Activated CD8-positive, alpha-beta T cell treated with anti-CD3 and anti-CD28 coated beads for 36 hours (primary cell): ENCODE results near the gene IGFBPL1. TPM values are rescaled to one million over a fixed set of nuclear protein-coding genes. Genes with fewer than 3 reads are reported as not detected.

Experiments
- ATAC-seq: fragments of 200-7000 bp; cut with Tn5 transposase; one replicate; pipeline ENCODE4 v1.10.0; 2021; ENCODE audit warnings: mild to moderate bottlenecking, moderate library complexity
- CTCF ChIA-PET: fragments of 350-600 bp; sonication (Branson Sonifier 250); formaldehyde crosslinking; loops from one replicate; lab custom pipeline; 2021; ENCODE audit warnings: antibody characterized with exemption; lab: Charles Lee
- POLR2A ChIA-PET: fragments of 350-600 bp; sonication (Branson Sonifier 250); formaldehyde crosslinking; loops from one replicate; lab custom pipeline; 2021; ENCODE audit warnings: antibody characterized with exemption; lab: Charles Lee
- DNase-seq: peaks from one replicate; pipeline ENCODE4 v3.0.0-alpha.2; 2020
- H3K27ac Mint-ChIP-seq: one replicate; pipeline ENCODE4 v1.8.0; 2021; ENCODE audit warnings: mild to moderate bottlenecking, mixed read lengths
- H3K27me3 Mint-ChIP-seq: one replicate; pipeline ENCODE4 v1.8.0; 2021; ENCODE audit warnings: mixed read lengths
- H3K36me3 Mint-ChIP-seq: one replicate; pipeline ENCODE4 v1.8.0; 2021; ENCODE audit warnings: low read depth, mixed read lengths
- H3K4me1 Mint-ChIP-seq: one replicate; pipeline ENCODE4 v1.8.0; 2021; ENCODE audit warnings: low read depth, mixed read lengths
- H3K4me3 Mint-ChIP-seq: one replicate; pipeline ENCODE4 v1.8.0; 2021; ENCODE audit warnings: mild to moderate bottlenecking, moderate library complexity, mixed read lengths
- H3K9me3 Mint-ChIP-seq: one replicate; pipeline ENCODE4 v1.8.0; 2021; ENCODE audit warnings: mixed read lengths
- intact Hi-C: fragments of 100-400 bp; cut with micrococcal nuclease; formaldehyde crosslinking; loops from one replicate; pipeline ENCODE4 v1.10.0; 2022
- total RNA-seq, 2 experiments: library from RNA; stranded (reverse); gene quantifications; one replicate each; pipeline ENCODE4 v1.2.3, GENCODE V29; 2021
- TF ChIP-seq, protein P1 (sequence below): fragments of 200-600 bp; IDR thresholded peaks from one replicate; pipeline ENCODE4 v1.8.0; 2022; ENCODE audit warnings: antibody characterized with exemption, mild to moderate bottlenecking

IGFBPL1 gene
- total RNA-seq, 2 experiments from 2014 or later, result not detected

DNA sequence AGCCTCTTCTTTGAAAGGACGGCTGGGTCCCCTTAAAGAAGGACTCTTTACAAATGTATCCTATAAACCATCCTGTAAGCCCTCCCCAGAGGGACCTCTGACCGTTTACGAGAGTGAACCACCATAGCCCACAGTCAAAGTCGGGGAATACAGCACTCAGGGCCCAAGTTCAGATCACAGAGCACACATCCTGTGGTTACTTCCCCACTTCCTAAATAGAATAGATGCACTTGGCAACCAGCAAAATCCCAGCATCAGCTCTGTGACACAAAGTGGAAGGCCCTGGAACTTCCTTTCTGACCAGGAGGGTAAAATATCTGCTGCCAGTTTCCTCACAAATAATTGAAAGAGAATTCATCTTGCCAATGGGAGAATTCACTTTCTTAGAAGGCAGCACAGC is 6.9 kb upstream of the IGFBPL1 start:
- no peaks in the 10 kb centered on the region for H3K4me1 Mint-ChIP-seq
- CTCF ChIA-PET, result interaction anchor here (3.5 kb wide), 1 partner anchor 13 kb away, joined by 18 read pairs; no protein-coding TSS in a partner anchor
- no peak overlapping the region for H3K4me3 Mint-ChIP-seq

DNA sequence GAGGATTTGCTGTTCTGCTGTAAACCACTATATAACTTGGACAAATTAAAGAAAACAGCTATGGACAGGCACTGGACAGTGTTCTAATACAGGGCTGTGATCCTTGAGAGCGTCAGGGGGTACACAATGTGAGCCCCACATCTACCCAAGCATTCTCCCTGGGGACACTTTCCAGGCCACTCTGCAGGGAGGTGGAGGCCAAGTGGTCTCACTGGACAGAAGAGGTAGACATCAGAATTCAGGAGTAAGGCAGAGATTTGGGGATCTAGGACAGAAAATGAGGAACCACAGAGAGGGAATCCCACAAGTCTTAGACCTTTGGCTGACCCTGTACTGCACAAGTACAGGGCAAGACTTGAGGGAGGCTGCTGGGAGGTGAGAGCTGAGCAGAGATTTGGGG is 3.8 kb upstream of the IGFBPL1 start:
- CTCF ChIA-PET, result no interaction called here
- ATAC-seq (no peak), DNase-seq (no peak)
- Mint-ChIP-seq H3K36me3 (no peaks in the 10 kb centered on the region), H3K4me3 (no peak overlapping the region), H3K27me3 (peaks cover 30% of the 10 kb centered on the region), H3K4me1 (no peaks in the 10 kb centered on the region), H3K27ac (no peak overlapping the region), H3K9me3 (no peaks in the 10 kb centered on the region)
- intact Hi-C loops, result no loop called here
- POLR2A ChIA-PET, result no interaction called here
- TF ChIP-seq, protein P1, sequence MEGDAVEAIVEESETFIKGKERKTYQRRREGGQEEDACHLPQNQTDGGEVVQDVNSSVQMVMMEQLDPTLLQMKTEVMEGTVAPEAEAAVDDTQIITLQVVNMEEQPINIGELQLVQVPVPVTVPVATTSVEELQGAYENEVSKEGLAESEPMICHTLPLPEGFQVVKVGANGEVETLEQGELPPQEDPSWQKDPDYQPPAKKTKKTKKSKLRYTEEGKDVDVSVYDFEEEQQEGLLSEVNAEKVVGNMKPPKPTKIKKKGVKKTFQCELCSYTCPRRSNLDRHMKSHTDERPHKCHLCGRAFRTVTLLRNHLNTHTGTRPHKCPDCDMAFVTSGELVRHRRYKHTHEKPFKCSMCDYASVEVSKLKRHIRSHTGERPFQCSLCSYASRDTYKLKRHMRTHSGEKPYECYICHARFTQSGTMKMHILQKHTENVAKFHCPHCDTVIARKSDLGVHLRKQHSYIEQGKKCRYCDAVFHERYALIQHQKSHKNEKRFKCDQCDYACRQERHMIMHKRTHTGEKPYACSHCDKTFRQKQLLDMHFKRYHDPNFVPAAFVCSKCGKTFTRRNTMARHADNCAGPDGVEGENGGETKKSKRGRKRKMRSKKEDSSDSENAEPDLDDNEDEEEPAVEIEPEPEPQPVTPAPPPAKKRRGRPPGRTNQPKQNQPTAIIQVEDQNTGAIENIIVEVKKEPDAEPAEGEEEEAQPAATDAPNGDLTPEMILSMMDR, result no peak

More for the DNA sequence above, 6.9 kb upstream of the IGFBPL1 start:
- H3K27ac Mint-ChIP-seq, result no peak overlapping the region
- H3K36me3 Mint-ChIP-seq, result no peaks in the 10 kb centered on the region
- TF ChIP-seq, protein P1, result no peak
- DNase-seq, result no peak
- ATAC-seq, result no peak
- POLR2A ChIA-PET, result no interaction called here
- no peaks in the 10 kb centered on the region for H3K9me3 Mint-ChIP-seq
- peaks cover 13% of the 10 kb centered on the region for H3K27me3 Mint-ChIP-seq
- intact Hi-C loops, result no loop called here

DNA sequence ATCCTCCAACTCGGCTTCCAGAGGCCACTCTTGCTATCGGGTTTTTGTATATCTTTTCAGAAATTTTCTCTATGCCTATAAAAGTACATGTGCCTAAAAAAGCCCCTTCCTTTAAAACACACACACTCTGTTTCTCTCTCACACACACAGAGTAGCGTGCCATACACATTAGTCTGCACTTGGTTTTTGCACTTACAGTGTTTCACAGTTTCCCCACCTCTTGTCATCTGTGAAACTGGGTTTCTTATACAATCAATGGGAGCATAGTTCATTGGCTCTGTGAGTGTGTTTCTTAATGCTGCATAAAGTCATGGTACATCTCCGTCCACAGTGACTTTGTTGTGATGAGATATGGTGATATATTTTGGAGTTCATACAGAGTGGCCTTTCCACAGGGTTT is 664 bp upstream of the IGFBPL1 start:
- ATAC-seq (no peak), DNase-seq (no peak)
- H3K36me3 Mint-ChIP-seq, result no peaks in the 10 kb centered on the region
- H3K27ac Mint-ChIP-seq, result no peak overlapping the region
- ChIA-PET POLR2A (no interaction called here), CTCF (interaction anchor here (1.1 kb wide), 1 partner anchor 8 kb away, joined by 3 read pairs; no protein-coding TSS in a partner anchor)
- no peaks in the 10 kb centered on the region for H3K4me1 Mint-ChIP-seq
- peaks cover 39% of the 10 kb centered on the region for H3K27me3 Mint-ChIP-seq
- intact Hi-C loops, result no loop called here
- TF ChIP-seq, protein P1, result no peak
- H3K9me3 Mint-ChIP-seq, result no peaks in the 10 kb centered on the region
- no peak overlapping the region for H3K4me3 Mint-ChIP-seq

DNA sequence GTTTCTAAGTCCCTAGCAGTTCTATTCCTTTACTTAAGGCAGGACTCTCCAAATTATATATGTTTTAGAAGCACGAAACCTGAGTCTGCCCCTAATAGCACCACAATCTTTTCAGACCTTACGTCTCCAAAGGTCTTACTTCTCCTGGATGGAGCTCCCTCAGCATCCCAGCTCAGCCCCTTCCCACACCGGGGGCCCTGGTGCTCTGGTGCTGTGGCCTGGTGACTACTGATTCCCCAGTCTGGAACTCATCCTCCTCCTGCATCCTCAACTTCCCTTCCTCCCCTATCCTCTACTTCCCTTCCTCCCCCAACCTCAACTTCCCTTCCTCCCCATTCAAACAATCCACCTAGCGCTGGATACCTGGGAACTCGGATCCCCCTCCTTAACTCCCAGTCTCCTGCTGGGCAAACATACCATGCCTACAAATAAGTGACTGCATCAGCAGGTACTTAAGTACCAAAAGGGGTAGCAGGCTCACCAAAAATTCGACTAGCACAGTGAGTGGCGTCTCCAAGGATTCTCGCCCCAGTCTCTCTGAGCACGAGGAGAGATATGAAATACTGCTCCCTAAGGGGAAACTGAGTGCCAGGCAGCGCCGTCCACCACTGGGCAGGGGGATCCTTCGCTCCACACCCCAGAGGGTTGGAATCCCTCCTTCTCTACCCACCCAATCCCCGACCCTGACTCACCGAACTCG is 831 bp downstream of the IGFBPL1 start:
- no peaks in the 10 kb centered on the region for H3K36me3 Mint-ChIP-seq
- ChIA-PET POLR2A (no interaction called here), CTCF (interaction anchor here (1.5 kb wide), 1 partner anchor 10 kb away, joined by 7 read pairs; no protein-coding TSS in a partner anchor)
- H3K4me1 Mint-ChIP-seq, result no peaks in the 10 kb centered on the region
- TF ChIP-seq, protein P1, result no peak
- intact Hi-C loops, result no loop called here
- DNase-seq (no peak), ATAC-seq (no peak)
- peaks cover 39% of the 10 kb centered on the region for H3K27me3 Mint-ChIP-seq
- H3K4me3 Mint-ChIP-seq, result no peak overlapping the region
- H3K9me3 Mint-ChIP-seq, result no peaks in the 10 kb centered on the region
- no peak overlapping the region for H3K27ac Mint-ChIP-seq

DNA sequence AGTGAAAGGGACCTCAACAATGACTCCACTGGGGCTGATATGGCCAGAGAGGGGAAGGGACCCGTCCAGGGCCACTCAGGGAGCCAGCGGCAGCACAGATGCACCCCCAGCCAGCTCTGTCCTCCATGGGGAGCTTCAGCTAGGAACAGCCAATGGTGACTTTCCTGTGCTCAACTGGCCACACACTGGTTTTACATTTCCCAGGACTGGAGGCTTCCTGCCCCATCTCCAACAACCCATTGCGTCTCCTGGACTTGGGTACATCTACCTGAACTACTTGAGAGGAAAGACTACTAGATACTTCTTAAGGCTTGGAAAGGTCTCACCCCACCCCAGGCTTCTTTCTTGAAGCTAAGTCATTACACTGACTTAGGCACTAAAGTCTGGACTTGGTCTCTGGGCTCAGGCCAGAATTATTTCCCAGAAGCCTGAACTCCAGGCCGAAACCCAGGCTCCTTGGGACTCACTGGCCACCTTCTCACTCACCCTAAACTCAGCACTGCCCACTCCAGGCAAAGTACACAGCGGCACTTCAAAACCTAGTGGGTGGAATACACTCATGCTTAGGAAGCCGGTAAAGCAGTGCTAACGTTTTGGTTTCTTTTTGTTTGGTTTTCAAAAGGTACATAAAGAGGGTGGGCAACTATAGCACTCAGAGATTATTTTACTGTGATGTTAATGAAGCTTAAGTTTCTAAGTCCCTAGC is 1.5 kb downstream of the IGFBPL1 start:
- ChIA-PET CTCF (interaction anchor here (1.5 kb wide), 1 partner anchor 10 kb away, joined by 7 read pairs; no protein-coding TSS in a partner anchor), POLR2A (no interaction called here)
- H3K27ac Mint-ChIP-seq, result no peak overlapping the region
- no peaks in the 10 kb centered on the region for H3K9me3 Mint-ChIP-seq
- H3K4me1 Mint-ChIP-seq, result no peaks in the 10 kb centered on the region
- H3K36me3 Mint-ChIP-seq, result no peaks in the 10 kb centered on the region
- intact Hi-C loops, result no loop called here
- peaks cover 39% of the 10 kb centered on the region for H3K27me3 Mint-ChIP-seq
- no peak overlapping the region for H3K4me3 Mint-ChIP-seq
- DNase-seq (no peak), ATAC-seq (no peak)
- TF ChIP-seq, protein P1, result no peak
